SK-N-SH treated with all-trans-retinoic acid at 6 μM for 48 hours (cell line): ENCODE results near the gene NAV3.
A peak's percentile ranks its signal among the peaks of the same experiment; 100 is the strongest.

Experiments
- ATAC-seq: fragments of 200-7000 bp; cut with Tn5 transposase; 3 replicates; pipeline ENCODE4 v1.9.1; 2020; ENCODE audit warnings: mild to moderate bottlenecking, moderate library complexity
- ARNTL ChIP-seq: fragments of 450-650 bp; formaldehyde crosslinking; IDR thresholded peaks from 2 replicates; pipeline ENCODE4 v1.5.0; 2020; ENCODE audit warnings: low read depth, mild to moderate bottlenecking, moderate library complexity, borderline replicate concordance
- BACH2 ChIP-seq: fragments of 250-450 bp; sonication (Bioruptor Pico); IDR thresholded peaks from 2 replicates; pipeline ENCODE4 v1.9.0; 2021; ENCODE audit warnings: mild to moderate bottlenecking, borderline replicate concordance
- CSDC2 ChIP-seq: fragments of 250-450 bp; sonication (Bioruptor Pico); IDR thresholded peaks from 2 replicates; pipeline ENCODE4 v1.5.0; 2020; ENCODE audit warnings: mild to moderate bottlenecking, moderate library complexity
- CSRNP3 ChIP-seq: fragments of 250-450 bp; sonication (Bioruptor Pico); IDR thresholded peaks from 2 replicates; pipeline ENCODE4 v1.5.1; 2021; ENCODE audit warnings: mild to moderate bottlenecking, moderate library complexity
- ESRRG ChIP-seq: fragments of 250-450 bp; sonication (Bioruptor Pico); IDR thresholded peaks from 2 replicates; pipeline ENCODE4 v1.6.1; 2021; ENCODE audit warnings: mild to moderate bottlenecking
- ISL1 ChIP-seq: fragments of 250-450 bp; sonication (Bioruptor Pico); IDR thresholded peaks from 2 replicates; pipeline ENCODE4 v2.1.2; 2022; ENCODE audit warnings: mild to moderate bottlenecking, moderate library complexity
- POU6F1 ChIP-seq: fragments of 250-450 bp; sonication (Bioruptor Pico); IDR thresholded peaks from 2 replicates; pipeline ENCODE4 v1.8.0; 2021; ENCODE audit warnings: low read depth, mild to moderate bottlenecking, moderate library complexity, borderline replicate concordance
- PPARA ChIP-seq: fragments of 250-450 bp; sonication (Bioruptor Pico); IDR thresholded peaks from 2 replicates; pipeline ENCODE4 v1.5.0; 2020; ENCODE audit warnings: mild to moderate bottlenecking, borderline replicate concordance
- RARB ChIP-seq: fragments of 250-450 bp; sonication (Bioruptor Pico); IDR thresholded peaks from 2 replicates; pipeline ENCODE4 v1.8.0; 2021; ENCODE audit warnings: mild to moderate bottlenecking, moderate library complexity
- SNAI2 ChIP-seq: fragments of 250-450 bp; sonication (Bioruptor Pico); IDR thresholded peaks from 2 replicates; pipeline ENCODE4 v1.5.0; 2020; ENCODE audit warnings: mild to moderate bottlenecking, moderate library complexity
- TCF4 ChIP-seq: fragments of 250-450 bp; sonication (Bioruptor Pico); IDR thresholded peaks from 2 replicates; pipeline ENCODE4 v1.8.0; 2021; ENCODE audit warnings: mild to moderate bottlenecking, moderate library complexity, borderline replicate concordance
- TOX ChIP-seq: fragments of 250-450 bp; sonication (Bioruptor Pico); IDR thresholded peaks from 2 replicates; pipeline ENCODE4 v1.8.0; 2021; ENCODE audit warnings: mild to moderate bottlenecking, moderate library complexity, borderline replicate concordance
- TSHZ2 ChIP-seq: fragments of 250-450 bp; sonication (Bioruptor Pico); IDR thresholded peaks from 2 replicates; pipeline ENCODE4 v1.5.0; 2020; ENCODE audit warnings: mild to moderate bottlenecking, moderate library complexity
- ZC3H10 ChIP-seq: fragments of 250-450 bp; sonication (Bioruptor Pico); IDR thresholded peaks from 2 replicates; pipeline ENCODE4 v1.5.1; 2021; ENCODE audit warnings: mild to moderate bottlenecking, moderate library complexity
- ZFP3 ChIP-seq: fragments of 250-450 bp; sonication (Bioruptor Pico); IDR thresholded peaks from 2 replicates; pipeline ENCODE4 v1.5.0; 2020; ENCODE audit warnings: mild to moderate bottlenecking, moderate library complexity
- ZFP30 ChIP-seq: fragments of 450-650 bp; formaldehyde crosslinking; IDR thresholded peaks from 2 replicates; pipeline ENCODE4 v1.5.0; 2022; ENCODE audit warnings: mild to moderate bottlenecking, moderate library complexity
- ZNF565 ChIP-seq: fragments of 450-650 bp; formaldehyde crosslinking; conservative IDR thresholded peaks from 2 replicates; pipeline ENCODE4 v1.5.0; 2020; ENCODE audit warnings: low read depth, mild to moderate bottlenecking, moderate library complexity
- ZNF70 ChIP-seq: fragments of 450-650 bp; formaldehyde crosslinking; IDR thresholded peaks from 2 replicates; pipeline ENCODE4 v1.5.0; 2020; ENCODE audit warnings: mild to moderate bottlenecking, moderate library complexity
- ZNF8 ChIP-seq: fragments of 450-650 bp; formaldehyde crosslinking; IDR thresholded peaks from 2 replicates; pipeline ENCODE4 v1.5.0; 2020; ENCODE audit warnings: mild to moderate bottlenecking, moderate library complexity
- TF ChIP-seq, protein P1 (sequence below): fragments of 250-450 bp; sonication (Bioruptor Pico); IDR thresholded peaks from 2 replicates; pipeline ENCODE4 v1.5.1; 2020; ENCODE audit warnings: low read depth, mild to moderate bottlenecking, moderate library complexity
- TF ChIP-seq, protein P2 (sequence below): fragments of 250-450 bp; sonication (Bioruptor Pico); IDR thresholded peaks from 2 replicates; pipeline ENCODE4 v1.8.0; 2020; ENCODE audit warnings: mild to moderate bottlenecking, moderate library complexity, borderline replicate concordance

NAV3 gene

DNA sequence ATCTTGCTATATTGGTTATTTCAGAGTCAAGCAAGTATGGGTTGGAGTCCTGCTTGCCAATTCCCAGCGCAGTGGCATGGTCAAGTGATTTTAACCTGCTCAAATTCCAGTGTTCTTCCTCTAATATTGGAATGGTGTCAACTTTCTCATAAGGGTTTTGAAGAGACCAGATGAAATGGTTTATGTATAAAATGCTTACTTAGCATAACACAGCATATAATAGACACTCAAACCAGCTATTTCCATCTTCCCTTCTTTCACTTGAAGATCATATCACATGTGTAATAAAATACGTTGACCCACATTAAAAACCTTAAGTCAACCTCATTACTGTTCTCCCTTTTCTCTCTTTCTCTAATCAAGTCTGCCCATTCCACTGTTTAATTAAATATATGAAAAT, 144.0 kb downstream of the NAV3 start:
- ATAC-seq = no peak
- TF ChIP-seq PPARA (CRISPR knock-in tag) (no peak), ZFP30 (no peak), TCF4 (no peak), CSDC2 (CRISPR knock-in tag) (no peak), BACH2 (CRISPR knock-in tag) (no peak), TSHZ2 (CRISPR knock-in tag) (no peak), ARNTL (CRISPR knock-in tag) (no peak), ESRRG (no peak), ISL1 (no peak), ZFP3 (no peak), ZNF70 (CRISPR knock-in tag) (no peak), ZNF8 (no peak), TOX (CRISPR knock-in tag) (no peak), ZC3H10 (CRISPR knock-in tag) (no peak), ZNF565 (no peak)
- TF ChIP-seq, protein P1, sequence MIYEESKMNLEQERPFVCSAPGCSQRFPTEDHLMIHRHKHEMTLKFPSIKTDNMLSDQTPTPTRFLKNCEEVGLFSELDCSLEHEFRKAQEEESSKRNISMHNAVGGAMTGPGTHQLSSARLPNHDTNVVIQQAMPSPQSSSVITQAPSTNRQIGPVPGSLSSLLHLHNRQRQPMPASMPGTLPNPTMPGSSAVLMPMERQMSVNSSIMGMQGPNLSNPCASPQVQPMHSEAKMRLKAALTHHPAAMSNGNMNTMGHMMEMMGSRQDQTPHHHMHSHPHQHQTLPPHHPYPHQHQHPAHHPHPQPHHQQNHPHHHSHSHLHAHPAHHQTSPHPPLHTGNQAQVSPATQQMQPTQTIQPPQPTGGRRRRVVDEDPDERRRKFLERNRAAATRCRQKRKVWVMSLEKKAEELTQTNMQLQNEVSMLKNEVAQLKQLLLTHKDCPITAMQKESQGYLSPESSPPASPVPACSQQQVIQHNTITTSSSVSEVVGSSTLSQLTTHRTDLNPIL (CRISPR knock-in tag) = no peak

GRCh38 chr12:77979597-77980250, 149.0 kb downstream of the NAV3 start:
- no peak for ATAC-seq
- TF ChIP-seq CSRNP3 (no peak), ZFP30 (no peak), ZC3H10 (CRISPR knock-in tag) (no peak), TCF4 (no peak), BACH2 (CRISPR knock-in tag) (no peak), ISL1 (no peak), RARB (CRISPR knock-in tag) (no peak), SNAI2 (no peak), ZNF70 (CRISPR knock-in tag) (no peak), ZNF565 (no peak), ESRRG (no peak), ZNF8 (no peak), POU6F1 (no peak)
- TF ChIP-seq, protein P2, sequence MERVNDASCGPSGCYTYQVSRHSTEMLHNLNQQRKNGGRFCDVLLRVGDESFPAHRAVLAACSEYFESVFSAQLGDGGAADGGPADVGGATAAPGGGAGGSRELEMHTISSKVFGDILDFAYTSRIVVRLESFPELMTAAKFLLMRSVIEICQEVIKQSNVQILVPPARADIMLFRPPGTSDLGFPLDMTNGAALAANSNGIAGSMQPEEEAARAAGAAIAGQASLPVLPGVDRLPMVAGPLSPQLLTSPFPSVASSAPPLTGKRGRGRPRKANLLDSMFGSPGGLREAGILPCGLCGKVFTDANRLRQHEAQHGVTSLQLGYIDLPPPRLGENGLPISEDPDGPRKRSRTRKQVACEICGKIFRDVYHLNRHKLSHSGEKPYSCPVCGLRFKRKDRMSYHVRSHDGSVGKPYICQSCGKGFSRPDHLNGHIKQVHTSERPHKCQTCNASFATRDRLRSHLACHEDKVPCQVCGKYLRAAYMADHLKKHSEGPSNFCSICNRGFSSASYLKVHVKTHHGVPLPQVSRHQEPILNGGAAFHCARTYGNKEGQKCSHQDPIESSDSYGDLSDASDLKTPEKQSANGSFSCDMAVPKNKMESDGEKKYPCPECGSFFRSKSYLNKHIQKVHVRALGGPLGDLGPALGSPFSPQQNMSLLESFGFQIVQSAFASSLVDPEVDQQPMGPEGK (CRISPR knock-in tag) = no peak

GRCh38 chr12:77980782-77981181, 150.1 kb downstream of the NAV3 start:
- peak; percentile 66 for ATAC-seq
- no peak for TF ChIP-seq ZNF565
- no peak for TF ChIP-seq SNAI2
- TF ChIP-seq ZFP30 = no peak
- TF ChIP-seq ARNTL (CRISPR knock-in tag) = no peak
- no peak for TF ChIP-seq BACH2 (CRISPR knock-in tag)
- TF ChIP-seq RARB (CRISPR knock-in tag) = no peak
- no peak for TF ChIP-seq CSDC2 (CRISPR knock-in tag)
- TF ChIP-seq, all 23 proteins: peak for 0
